ENCODE data around the gene BOC.

- TF ChIP-seq POLR2AphosphoS5 (IDR thresholded peaks at IDR 0.05; ENCODE audit: low read depth, low read length), result no peak
- no peak; the same call in 1 of the 2 replicates for TF ChIP-seq POLR2A (IDR thresholded peaks at IDR 0.05; ENCODE audit: low read depth, low read length)
- TF ChIP-seq TAF1 (IDR thresholded peaks at IDR 0.05; ENCODE audit: borderline replicate concordance, low read depth, low read length), result no peak
Measured at GRCh38 chr3:113275929-113276750, 64.8 kb downstream of the BOC start.
